ENCODE data around the gene DLX4.

The DLX4 gene

GRCh38 chr17:50020841-50021599 lies 52.0 kb downstream of the DLX4 start:
- no peaks in the 10 kb centered on the region for H3K9me3 ChIP-seq
- peaks cover 10% of the 10 kb centered on the region for H3K27me3 ChIP-seq
- H3K4me3 ChIP-seq = no peak overlapping the region
- H3K36me3 ChIP-seq = no peaks in the 10 kb centered on the region
- no peaks in the 10 kb centered on the region; the same call in 1 of the 2 replicates for H3K4me1 ChIP-seq
- no peak overlapping the region for H3K27ac ChIP-seq
- TF ChIP-seq Cebpa-rat (IDR thresholded peaks at IDR 0.05) = no peak
- H3K9ac ChIP-seq = no peak overlapping the region
- H4K20me1 ChIP-seq = peaks cover 2% of the 10 kb centered on the region; the same call in 1 of the 2 replicates
- H3K4me2 ChIP-seq = no peak overlapping the region

DNA sequence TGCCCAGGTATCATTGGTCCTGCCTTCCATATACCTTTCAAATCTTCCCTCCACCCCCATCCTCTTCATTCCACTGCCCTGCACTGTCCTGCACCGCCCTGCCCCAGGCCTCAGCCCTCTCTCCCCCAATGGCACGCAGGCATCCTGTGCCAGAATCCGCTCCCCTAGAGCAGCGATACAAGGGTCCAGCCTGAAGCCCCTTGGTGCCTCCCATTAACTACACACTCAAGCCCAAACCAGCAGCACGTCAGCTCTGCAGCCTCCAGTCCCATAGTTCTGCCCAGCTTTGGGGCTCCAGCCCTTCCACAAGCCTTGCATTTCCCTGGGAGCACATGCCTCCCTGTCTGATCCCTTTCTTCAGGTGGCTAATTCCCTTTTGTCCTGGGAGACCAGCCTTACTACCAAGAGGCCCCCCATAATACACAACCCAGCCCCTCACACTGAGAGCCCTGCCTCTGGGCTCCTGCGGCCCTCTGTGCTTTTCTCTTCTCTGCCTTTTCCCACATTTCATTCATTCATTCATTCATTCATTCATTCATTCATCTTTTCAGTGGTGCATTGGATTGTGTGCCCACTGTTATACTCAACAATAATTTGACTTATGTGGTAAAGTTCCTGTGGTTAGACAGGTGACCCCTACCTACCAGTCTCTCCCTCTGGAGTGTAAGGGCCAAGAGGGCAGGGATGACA lies 52.8 kb downstream of the DLX4 start:
- Histone ChIP-seq H3K27me3 (peaks cover 18% of the 10 kb centered on the region), H3K9me3 (no peaks in the 10 kb centered on the region), H3K4me2 (no peak overlapping the region), H3K4me3 (no peak overlapping the region), H4K20me1 (peaks cover 10% of the 10 kb centered on the region), H3K4me1 (peaks cover 4% of the 10 kb centered on the region; the same call in 1 of the 2 replicates), H3K36me3 (no peaks in the 10 kb centered on the region), H3K27ac (no peak overlapping the region), H3K9ac (no peak overlapping the region)
- no peak for TF ChIP-seq Cebpa-rat (IDR thresholded peaks at IDR 0.05)

GRCh38 chr17:50022463-50023130 lies 53.6 kb downstream of the DLX4 start:
- Histone ChIP-seq H3K4me2 (no peak overlapping the region), H3K9ac (no peak overlapping the region), H3K36me3 (no peaks in the 10 kb centered on the region), H3K4me1 (peaks cover 11% of the 10 kb centered on the region), H3K4me3 (no peak overlapping the region), H3K9me3 (no peaks in the 10 kb centered on the region), H4K20me1 (peaks cover 18% of the 10 kb centered on the region), H3K27ac (no peak overlapping the region), H3K27me3 (peaks cover 25% of the 10 kb centered on the region)
- no peak for TF ChIP-seq Cebpa-rat (IDR thresholded peaks at IDR 0.05)

GRCh38 chr17:50023520-50023919 lies 54.5 kb downstream of the DLX4 start:
- no peak overlapping the region for H3K4me2 ChIP-seq
- no peak overlapping the region for H3K27ac ChIP-seq
- H3K4me3 ChIP-seq = no peak overlapping the region
- no peak for TF ChIP-seq Cebpa-rat (IDR thresholded peaks at IDR 0.05)
- peaks cover 26% of the 10 kb centered on the region for H4K20me1 ChIP-seq
- peaks cover 33% of the 10 kb centered on the region for H3K27me3 ChIP-seq
- H3K36me3 ChIP-seq = no peaks in the 10 kb centered on the region
- H3K9ac ChIP-seq = no peak overlapping the region
- H3K9me3 ChIP-seq = no peaks in the 10 kb centered on the region
- peaks cover 20% of the 10 kb centered on the region for H3K4me1 ChIP-seq

All from BLaER1 (cell line).